ENCODE measurements around the gene TCF12.

GRCh38 chr15:56933410-56933809 is 15.0 kb downstream of the TCF12 start:
- TF ChIP-seq, protein P1, sequence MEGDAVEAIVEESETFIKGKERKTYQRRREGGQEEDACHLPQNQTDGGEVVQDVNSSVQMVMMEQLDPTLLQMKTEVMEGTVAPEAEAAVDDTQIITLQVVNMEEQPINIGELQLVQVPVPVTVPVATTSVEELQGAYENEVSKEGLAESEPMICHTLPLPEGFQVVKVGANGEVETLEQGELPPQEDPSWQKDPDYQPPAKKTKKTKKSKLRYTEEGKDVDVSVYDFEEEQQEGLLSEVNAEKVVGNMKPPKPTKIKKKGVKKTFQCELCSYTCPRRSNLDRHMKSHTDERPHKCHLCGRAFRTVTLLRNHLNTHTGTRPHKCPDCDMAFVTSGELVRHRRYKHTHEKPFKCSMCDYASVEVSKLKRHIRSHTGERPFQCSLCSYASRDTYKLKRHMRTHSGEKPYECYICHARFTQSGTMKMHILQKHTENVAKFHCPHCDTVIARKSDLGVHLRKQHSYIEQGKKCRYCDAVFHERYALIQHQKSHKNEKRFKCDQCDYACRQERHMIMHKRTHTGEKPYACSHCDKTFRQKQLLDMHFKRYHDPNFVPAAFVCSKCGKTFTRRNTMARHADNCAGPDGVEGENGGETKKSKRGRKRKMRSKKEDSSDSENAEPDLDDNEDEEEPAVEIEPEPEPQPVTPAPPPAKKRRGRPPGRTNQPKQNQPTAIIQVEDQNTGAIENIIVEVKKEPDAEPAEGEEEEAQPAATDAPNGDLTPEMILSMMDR (IDR thresholded peaks at IDR 0.05), result no peak
- TF ChIP-seq POLR2A (IDR thresholded peaks at IDR 0.05), result no peak
- no peak for TF ChIP-seq POLR2AphosphoS5 (IDR thresholded peaks at IDR 0.05; ENCODE audit: insufficient read depth in 1 of 2, low read depth in 1 of 2)
